ENCODE data around the gene KCNC4.

- TF ChIP-seq, protein P1, sequence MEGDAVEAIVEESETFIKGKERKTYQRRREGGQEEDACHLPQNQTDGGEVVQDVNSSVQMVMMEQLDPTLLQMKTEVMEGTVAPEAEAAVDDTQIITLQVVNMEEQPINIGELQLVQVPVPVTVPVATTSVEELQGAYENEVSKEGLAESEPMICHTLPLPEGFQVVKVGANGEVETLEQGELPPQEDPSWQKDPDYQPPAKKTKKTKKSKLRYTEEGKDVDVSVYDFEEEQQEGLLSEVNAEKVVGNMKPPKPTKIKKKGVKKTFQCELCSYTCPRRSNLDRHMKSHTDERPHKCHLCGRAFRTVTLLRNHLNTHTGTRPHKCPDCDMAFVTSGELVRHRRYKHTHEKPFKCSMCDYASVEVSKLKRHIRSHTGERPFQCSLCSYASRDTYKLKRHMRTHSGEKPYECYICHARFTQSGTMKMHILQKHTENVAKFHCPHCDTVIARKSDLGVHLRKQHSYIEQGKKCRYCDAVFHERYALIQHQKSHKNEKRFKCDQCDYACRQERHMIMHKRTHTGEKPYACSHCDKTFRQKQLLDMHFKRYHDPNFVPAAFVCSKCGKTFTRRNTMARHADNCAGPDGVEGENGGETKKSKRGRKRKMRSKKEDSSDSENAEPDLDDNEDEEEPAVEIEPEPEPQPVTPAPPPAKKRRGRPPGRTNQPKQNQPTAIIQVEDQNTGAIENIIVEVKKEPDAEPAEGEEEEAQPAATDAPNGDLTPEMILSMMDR (IDR thresholded peaks at IDR 0.05), result no peak
- TF ChIP-seq POLR2A (IDR thresholded peaks at IDR 0.05) (no peak), EP300 (IDR thresholded peaks at IDR 0.05) (no peak)
Observed at GRCh38 chr1:110224240-110224995, 14.3 kb downstream of the KCNC4 start.

All from stomach (tissue), 4 donors.